ACC112 (cell line): ENCODE data around the gene STK32A.
"Not testable (repeated sequence)": the region's sequence is repeated elsewhere in the genome, so short reads cannot be mapped to it uniquely, and the experiment has no call there.

Experiments
- H2AFZ ChIP-seq: fragments of 200-600 bp; sonication (generic); one replicate; pipeline ENCODE4 v1.6.0; 2017; ENCODE audit warnings: antibody characterized with exemption, low read length; ENCODE audit not compliant: unreplicated experiment
- H3K27ac ChIP-seq: fragments of 200-600 bp; sonication (generic); 2 replicates; pipeline ENCODE4 v1.5.1; 2014; ENCODE audit warnings: low read depth, mild to moderate bottlenecking, antibody characterized with exemption, low read length, moderate library complexity
- H3K27me3 ChIP-seq: fragments of 200-600 bp; sonication (generic); 2 replicates; pipeline ENCODE4 v1.6.1; 2014; ENCODE audit warnings: mild to moderate bottlenecking, antibody characterized with exemption, low read length, moderate library complexity, mixed read lengths; ENCODE audit not compliant: insufficient read depth
- H3K36me3 ChIP-seq: fragments of 200-600 bp; sonication (generic); 2 replicates; pipeline ENCODE4 v1.6.1; 2016; ENCODE audit warnings: mild to moderate bottlenecking, antibody characterized with exemption, low read length, moderate library complexity, mixed read lengths; ENCODE audit not compliant: insufficient read depth
- H3K4me1 ChIP-seq: fragments of 200-600 bp; sonication (generic); one replicate; pipeline ENCODE4 v1.6.1; 2016; ENCODE audit warnings: low read length, mixed read lengths; ENCODE audit not compliant: insufficient read depth, unreplicated experiment, control insufficient read depth
- H3K4me3 ChIP-seq: fragments of 200-600 bp; sonication (generic); 2 replicates; pipeline ENCODE4 v1.5.1; 2014; ENCODE audit warnings: mild to moderate bottlenecking, low read depth, low read length
- H3K79me2 ChIP-seq: fragments of 200-600 bp; sonication (generic); one replicate; pipeline ENCODE4 v1.6.0; 2016; ENCODE audit warnings: low read length; ENCODE audit not compliant: control insufficient read depth, unreplicated experiment, insufficient read depth

Gene STK32A

DNA sequence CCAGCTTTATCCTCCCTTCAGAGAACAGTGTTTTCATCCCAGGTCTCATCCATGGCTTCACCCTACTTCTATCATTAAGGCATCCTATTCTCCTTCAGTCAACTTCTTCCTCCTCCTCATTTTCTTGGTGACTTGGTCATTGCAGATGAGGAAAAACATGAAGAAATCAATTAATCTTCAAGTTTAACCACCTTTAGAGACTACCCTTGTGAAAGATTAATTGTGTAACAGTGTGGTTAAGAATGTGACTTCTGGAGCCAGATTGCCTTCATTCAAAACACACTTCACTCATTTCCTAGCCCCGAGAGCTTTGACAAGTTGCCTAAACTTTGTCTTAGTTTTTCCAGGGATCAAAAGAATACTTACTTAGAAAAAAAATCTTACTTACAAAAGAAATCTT lies 110.0 kb downstream of the STK32A start:
- no peaks in the 10 kb centered on the region for H3K36me3 ChIP-seq
- H3K4me3 ChIP-seq: no peak overlapping the region
- no peaks in the 10 kb centered on the region for H3K79me2 ChIP-seq
- no peaks in the 10 kb centered on the region for H3K27me3 ChIP-seq
- peaks cover 15% of the 10 kb centered on the region for H3K4me1 ChIP-seq
- H3K27ac ChIP-seq: no peak overlapping the region
- no peak overlapping the region for H2AFZ ChIP-seq

- Histone ChIP-seq H2AFZ (no peak overlapping the region), H3K27ac (no peak overlapping the region), H3K4me1 (peaks cover 15% of the 10 kb centered on the region), H3K36me3 (no peaks in the 10 kb centered on the region), H3K27me3 (no peaks in the 10 kb centered on the region), H3K79me2 (no peaks in the 10 kb centered on the region), H3K4me3 (no peak overlapping the region)
Observed at GRCh38 chr5:147346006-147346561, 111.3 kb downstream of the STK32A start.

- no peaks in the 10 kb centered on the region for H3K36me3 ChIP-seq
- no peak overlapping the region for H2AFZ ChIP-seq
- no peaks in the 10 kb centered on the region for H3K27me3 ChIP-seq
- no peak overlapping the region for H3K4me3 ChIP-seq
- H3K4me1 ChIP-seq: peaks cover 15% of the 10 kb centered on the region
- no peaks in the 10 kb centered on the region for H3K79me2 ChIP-seq
- peak overlapping the region; percentile 37 for H3K27ac ChIP-seq
Observed at GRCh38 chr5:147348046-147348445, 113.2 kb downstream of the STK32A start.

GRCh38 chr5:147348451-147348850 lies 113.6 kb downstream of the STK32A start:
- H3K27ac ChIP-seq: peak overlapping the region; percentile 28; the same call in 1 of the 2 replicates
- no peaks in the 10 kb centered on the region for H3K36me3 ChIP-seq
- no peaks in the 10 kb centered on the region for H3K79me2 ChIP-seq
- no peak overlapping the region for H3K4me3 ChIP-seq
- H3K27me3 ChIP-seq: no peaks in the 10 kb centered on the region
- peaks cover 15% of the 10 kb centered on the region for H3K4me1 ChIP-seq
- H2AFZ ChIP-seq: no peak overlapping the region

DNA sequence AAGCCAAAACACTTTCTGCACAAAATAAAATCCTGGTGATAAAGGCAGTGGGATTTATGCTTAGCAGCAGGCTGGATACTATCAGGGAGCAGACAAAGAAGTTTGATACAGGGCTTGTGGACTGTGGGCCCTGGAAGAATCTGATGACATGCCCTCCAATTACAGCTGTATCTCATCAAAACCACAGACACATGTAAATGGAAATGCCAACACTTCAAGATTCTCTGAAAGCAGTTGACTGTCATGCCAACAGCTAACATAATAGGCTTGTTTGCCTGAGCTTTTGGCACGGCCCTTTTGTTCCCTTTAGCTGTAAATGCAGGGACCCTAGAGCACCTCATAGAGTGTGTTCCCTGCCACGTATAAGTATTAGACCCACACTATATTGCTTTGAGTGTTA lies 114.4 kb downstream of the STK32A start:
- Histone ChIP-seq H3K4me3 (no peak overlapping the region), H3K4me1 (peaks cover 15% of the 10 kb centered on the region), H3K36me3 (no peaks in the 10 kb centered on the region), H3K79me2 (no peaks in the 10 kb centered on the region), H3K27ac (no peak overlapping the region), H2AFZ (no peak overlapping the region), H3K27me3 (no peaks in the 10 kb centered on the region)

DNA sequence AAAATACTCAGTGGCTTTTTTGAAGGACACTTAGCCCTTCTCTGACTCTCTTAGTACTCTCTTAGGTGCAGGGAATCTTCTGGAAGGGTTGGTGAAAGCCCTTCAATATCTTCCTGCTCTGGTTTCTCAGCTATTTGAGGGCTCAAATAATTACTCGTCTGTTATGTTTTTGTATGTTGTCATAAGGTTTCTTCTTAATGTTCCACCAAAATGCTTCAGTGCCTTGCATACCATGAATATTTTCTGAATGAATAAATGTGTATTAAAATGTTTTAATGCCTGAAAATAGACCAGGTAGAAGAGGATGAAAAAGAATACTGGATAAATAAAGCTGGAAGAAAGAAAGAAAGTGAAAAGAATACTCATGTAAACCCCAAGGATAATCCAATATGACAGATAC lies 124.3 kb downstream of the STK32A start:
- Histone ChIP-seq H2AFZ (peak overlapping the region; percentile 18), H3K27ac (no peak overlapping the region), H3K79me2 (no peaks in the 10 kb centered on the region), H3K4me3 (no peak overlapping the region), H3K27me3 (no peaks in the 10 kb centered on the region), H3K4me1 (peaks cover 11% of the 10 kb centered on the region), H3K36me3 (no peaks in the 10 kb centered on the region)

DNA sequence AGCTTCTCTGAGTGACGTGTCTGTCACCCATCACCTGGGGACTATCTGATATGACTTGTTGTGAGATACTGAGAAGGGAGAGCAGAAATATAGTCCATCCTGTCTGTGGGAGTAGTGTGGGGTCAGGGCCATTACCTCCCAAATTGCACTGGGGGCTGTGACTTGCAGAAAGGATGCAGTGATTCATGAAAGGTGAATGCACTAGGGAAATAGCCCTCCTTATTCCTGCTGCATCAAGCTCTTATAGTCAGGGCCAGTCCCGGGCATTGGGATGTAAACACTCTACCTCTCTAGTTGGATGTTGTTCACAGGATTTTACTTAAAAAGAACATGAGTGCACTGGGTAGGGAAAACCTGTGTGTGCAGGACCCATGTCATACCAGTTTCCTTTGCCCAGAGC lies 124.8 kb downstream of the STK32A start:
- H3K36me3 ChIP-seq: no peaks in the 10 kb centered on the region
- no peaks in the 10 kb centered on the region for H3K27me3 ChIP-seq
- no peak overlapping the region for H3K4me3 ChIP-seq
- H3K79me2 ChIP-seq: no peaks in the 10 kb centered on the region
- no peak overlapping the region for H3K27ac ChIP-seq
- no peak overlapping the region for H2AFZ ChIP-seq
- H3K4me1 ChIP-seq: peaks cover 11% of the 10 kb centered on the region

- Histone ChIP-seq H3K4me1 (peaks cover 13% of the 10 kb centered on the region), H2AFZ (no peak overlapping the region), H3K36me3 (no peaks in the 10 kb centered on the region), H3K4me3 (no peak overlapping the region), H3K27ac (no peak overlapping the region), H3K27me3 (no peaks in the 10 kb centered on the region), H3K79me2 (no peaks in the 10 kb centered on the region)
Observed at GRCh38 chr5:147360816-147361215, 126.0 kb downstream of the STK32A start.

- Histone ChIP-seq H3K27me3 (no peaks in the 10 kb centered on the region), H3K4me3 (no peak overlapping the region), H3K27ac (no peak overlapping the region), H3K79me2 (no peaks in the 10 kb centered on the region), H3K36me3 (no peaks in the 10 kb centered on the region), H2AFZ (no peak overlapping the region), H3K4me1 (peaks cover 15% of the 10 kb centered on the region)
Observed at GRCh38 chr5:147361441-147362175, 126.8 kb downstream of the STK32A start.

GRCh38 chr5:147367381-147367780 lies 132.6 kb downstream of the STK32A start:
- H2AFZ ChIP-seq, H3K27me3 ChIP-seq, H3K79me2 ChIP-seq, H3K36me3 ChIP-seq, H3K4me3 ChIP-seq, H3K27ac ChIP-seq: not testable (repeated sequence)
- peaks cover 12% of the 10 kb centered on the region for H3K4me1 ChIP-seq

DNA sequence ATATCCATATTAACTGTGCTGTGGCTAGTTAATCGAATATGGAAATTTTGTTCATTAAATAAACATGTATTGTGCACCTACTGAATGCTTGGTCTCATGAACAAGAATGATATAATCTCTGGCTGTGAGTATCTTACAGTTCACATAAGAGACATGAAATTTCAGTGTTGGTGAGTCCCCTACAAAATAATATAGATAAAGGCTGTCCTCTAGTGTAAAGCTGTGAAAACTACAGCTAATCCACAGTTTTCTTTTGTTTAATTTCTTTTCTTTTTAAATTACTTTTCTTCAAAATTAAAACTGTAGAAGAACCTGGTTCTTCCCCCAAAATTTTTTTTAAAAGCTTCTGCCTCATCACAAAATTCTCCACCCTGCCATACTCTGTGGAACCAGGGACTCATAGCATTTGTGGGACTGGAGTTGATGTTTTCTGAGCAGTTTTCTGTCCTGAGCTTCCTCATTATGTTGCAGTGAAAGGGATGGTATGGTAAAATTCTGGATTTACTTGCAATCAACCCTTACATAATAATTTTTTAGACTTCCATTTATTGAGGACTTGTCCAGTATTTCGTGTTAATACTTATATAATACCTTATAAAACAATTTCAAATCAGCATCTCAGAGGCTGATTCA lies 135.0 kb downstream of the STK32A start:
- peaks cover 12% of the 10 kb centered on the region for H3K4me1 ChIP-seq
- H3K27ac ChIP-seq: no peak overlapping the region
- H3K4me3 ChIP-seq: 0 out of 2 replicates have a peak overlapping the region, but pooled peaks have one; percentile 16
- H2AFZ ChIP-seq: no peak overlapping the region
- H3K27me3 ChIP-seq: no peaks in the 10 kb centered on the region
- no peaks in the 10 kb centered on the region for H3K36me3 ChIP-seq
- no peaks in the 10 kb centered on the region for H3K79me2 ChIP-seq
